HCT116 (cell line): Measurements from ENCODE around the gene BFAR. TPM values are rescaled to one million over a fixed set of nuclear protein-coding genes. Genes with fewer than 3 reads are reported as not detected.

Source experiments
- ATAC-seq: fragments of 200-7000 bp; cut with Tn5 transposase; 2 replicates; pipeline ENCODE4 v1.9.1; 2020; ENCODE audit warnings: mild to moderate bottlenecking, moderate library complexity
- BruUV-seq: library from RNA; stranded (reverse); fragments of 400-500 nt; replicated peaks from 2 replicates; lab custom pipeline; 2021; lab: Mats Ljungman, UMichigan
- CTCF ChIA-PET: fragments of 300-600 bp; sonication (Branson Sonifier 250); formaldehyde crosslinking; loops from one replicate; lab custom pipeline; 2021; ENCODE audit warnings: antibody characterized with exemption; lab: Charles Lee
- POLR2A ChIA-PET: fragments of 300-600, 350-600 bp; sonication (Branson Sonifier 250); formaldehyde crosslinking; loops from one replicate; lab custom pipeline; 2021; ENCODE audit warnings: antibody characterized with exemption; lab: Charles Lee
- RAD21 ChIA-PET, 2 experiments: fragments of 300-600 bp; sonication (Branson Sonifier 250); formaldehyde crosslinking; loops; one replicate each; lab custom pipeline; 2023; ENCODE audit warnings: low total read pairs in 2 of 2; ENCODE audit not compliant: uncharacterized antibody in 2 of 2, unreplicated experiment in 2 of 2, low non-redundant PET in 1 of 2; lab: Charles Lee
- DNase-seq: peaks from one replicate; pipeline ENCODE4 v3.0.0-alpha.2; 2010; ENCODE audit warnings: low read depth, low spot score
- H2AFZ ChIP-seq: fragments of 200-600 bp; shearing (Covaris generic), sonication (generic); 2 replicates; pipeline ENCODE4 v1.6.1; 2017; ENCODE audit warnings: low read depth, mixed run types, mixed read lengths, antibody characterized with exemption, low read length; ENCODE audit not compliant: poor library complexity, severe bottlenecking
- H3K27ac ChIP-seq: 2 replicates; pipeline ENCODE4 v1.5.1; 2012; ENCODE audit warnings: low read depth, low read length
- H3K27me3 ChIP-seq: fragments of 200-600 bp; sonication (generic); 2 replicates; pipeline ENCODE4 v1.6.1; 2016; ENCODE audit warnings: mixed run types, low read length, mixed read lengths; ENCODE audit not compliant: insufficient read depth
- H3K36me3 ChIP-seq, 2 experiments: fragments of 200-500 bp in 1 of 2; fragments of 200-600 bp in 1 of 2; sonication (Bioruptor generic) in 1 of 2; sonication (generic) in 1 of 2; 2 replicates each; pipeline versions ENCODE4 v1.5.1 to v1.6.1; 2014 to 2016; ENCODE audit warnings: low read length in 2 of 2, inconsistent platforms in 1 of 2, mixed read lengths in 1 of 2, mixed run types in 1 of 2; ENCODE audit not compliant: insufficient read depth in 2 of 2, control insufficient read depth in 1 of 2
- H3K4me1 ChIP-seq, 2 experiments: fragments of 200-600 bp in 1 of 2; sonication (generic) in 1 of 2; 2 replicates each; pipeline versions ENCODE4 v1.5.1 to v1.6.1; 2012 to 2017; ENCODE audit warnings: low read length in 2 of 2, inconsistent platforms in 1 of 2, mild to moderate bottlenecking in 1 of 2, mixed read lengths in 1 of 2, mixed run types in 1 of 2, moderate library complexity in 1 of 2; ENCODE audit not compliant: insufficient read depth in 2 of 2, control insufficient read depth in 1 of 2
- H3K4me2 ChIP-seq: fragments of 200-600 bp; sonication (generic); 2 replicates; pipeline ENCODE4 v1.6.1; 2017; ENCODE audit warnings: mixed run types, low read length, mixed read lengths
- H3K4me3 ChIP-seq, 2 experiments: fragments of 200-600 bp in 1 of 2; sonication (generic) in 1 of 2; replicated peaks in 1 of 2; 2 replicates each; pipeline ENCODE4 v1.5.1; 2011 to 2016; ENCODE audit warnings: low read length in 2 of 2, control low read depth in 1 of 2, low read depth in 1 of 2, mild to moderate bottlenecking in 1 of 2, mixed read lengths in 1 of 2, mixed run types in 1 of 2
- H3K79me2 ChIP-seq: fragments of 200-600 bp; sonication (generic); 2 replicates; pipeline ENCODE4 v1.6.1; 2017; ENCODE audit warnings: mild to moderate bottlenecking, mixed run types, low read length, moderate library complexity, mixed read lengths; ENCODE audit not compliant: insufficient read depth
- H3K9ac ChIP-seq: fragments of 200-600 bp; sonication (generic); 2 replicates; pipeline ENCODE4 v1.6.1; 2016; ENCODE audit warnings: low read length, mixed read lengths
- H3K9me2 ChIP-seq: fragments of 200-600 bp; sonication (generic), shearing (Covaris generic); 2 replicates; pipeline ENCODE4 v1.6.1; 2017; ENCODE audit warnings: mixed run types, mild to moderate bottlenecking, moderate library complexity; ENCODE audit not compliant: insufficient read depth
- H3K9me3 ChIP-seq, 2 experiments: fragments of 200-500 bp in 1 of 2; fragments of 200-600 bp in 1 of 2; sonication (Bioruptor generic) in 1 of 2; sonication (generic) in 1 of 2; 2 replicates each; pipeline ENCODE4 v1.6.1; 2014 to 2017; ENCODE audit warnings: low read length in 2 of 2, mixed read lengths in 2 of 2, inconsistent platforms in 1 of 2, low read depth in 1 of 2, mild to moderate bottlenecking in 1 of 2, mixed run types in 1 of 2, moderate library complexity in 1 of 2; ENCODE audit not compliant: control insufficient read depth in 1 of 2, insufficient read depth in 1 of 2
- H4K20me1 ChIP-seq: fragments of 200-600 bp; sonication (generic), shearing (Covaris generic); 2 replicates; pipeline ENCODE4 v1.6.1; 2017; ENCODE audit warnings: mixed run types, mild to moderate bottlenecking, moderate library complexity; ENCODE audit not compliant: insufficient read depth
- CBX3 ChIP-seq: IDR thresholded peaks from 2 replicates; pipeline ENCODE4 v1.6.1; 2012; ENCODE audit warnings: low read depth
- CEBPB ChIP-seq: IDR thresholded peaks from 2 replicates; pipeline ENCODE4 v1.6.1; 2012; ENCODE audit warnings: low read depth
- CTCF ChIP-seq, 3 experiments: fragments of 200-600 bp in 1 of 3; sonication (generic) in 1 of 3; IDR thresholded peaks in 2 of 3; conservative IDR thresholded peaks in 1 of 3; 2 replicates each; pipeline ENCODE4 v1.5.1; 2012 to 2017; ENCODE audit warnings: low read depth in 2 of 3, low read length in 2 of 3, antibody characterized with exemption in 1 of 3, borderline replicate concordance in 1 of 3, control low read depth in 1 of 3, mild to moderate bottlenecking in 1 of 3, mixed read lengths in 1 of 3, mixed run types in 1 of 3, moderate library complexity in 1 of 3; ENCODE audit not compliant: insufficient read depth in 1 of 3
- EGR1 ChIP-seq: IDR thresholded peaks from 2 replicates; pipeline ENCODE4 v1.6.1; 2012; ENCODE audit warnings: low read depth
- ELF1 ChIP-seq: IDR thresholded peaks from 2 replicates; pipeline ENCODE4 v1.6.1; 2012; ENCODE audit warnings: low read depth, borderline replicate concordance
- EZH2 ChIP-seq: fragments of 200-600 bp; sonication (generic); IDR thresholded peaks from 2 replicates; pipeline ENCODE4 v1.6.1; 2017; ENCODE audit warnings: antibody characterized with exemption, mixed run types
- EZH2phosphoT487 ChIP-seq: fragments of 200-600 bp; IDR thresholded peaks from 2 replicates; pipeline ENCODE4 v1.6.1; 2018; ENCODE audit warnings: antibody characterized with exemption, borderline replicate concordance
- FOSL1 ChIP-seq: IDR thresholded peaks from 2 replicates; pipeline ENCODE4 v1.6.1; 2012; ENCODE audit warnings: low read depth
- JUND ChIP-seq: IDR thresholded peaks from 2 replicates; pipeline ENCODE4 v1.6.1; 2012
- RAD21 ChIP-seq: IDR thresholded peaks from 2 replicates; pipeline ENCODE4 v1.6.1; 2012; ENCODE audit warnings: low read depth, mild to moderate bottlenecking
- SP1 ChIP-seq: IDR thresholded peaks from 2 replicates; pipeline ENCODE4 v1.6.1; 2012; ENCODE audit warnings: low read depth
- SRF ChIP-seq: IDR thresholded peaks from 2 replicates; pipeline ENCODE4 v1.6.1; 2012; ENCODE audit warnings: low read depth
- intact Hi-C: fragments of 100-400 bp; cut with micrococcal nuclease; formaldehyde crosslinking; loops from 2 replicates; pipeline ENCODE4 v1.10.0; 2022
- total RNA-seq: library from RNA; stranded (reverse); gene quantifications from one replicate; pipeline ENCODE4 v1.2.1, GENCODE V29; 2021; ENCODE audit not compliant: unreplicated experiment
- TF ChIP-seq, protein P1 (sequence below): IDR thresholded peaks from 2 replicates; pipeline ENCODE4 v1.6.1; 2012
- TF ChIP-seq, protein P2 (sequence below): IDR thresholded peaks from 2 replicates; pipeline ENCODE4 v1.6.1; 2011; ENCODE audit warnings: mild to moderate bottlenecking, low read length, moderate library complexity; ENCODE audit not compliant: insufficient replicate concordance; ENCODE audit errors: extremely low read depth

The BFAR gene
- total RNA-seq, 1 experiment from 2014 or later = 49.7 TPM

DNA sequence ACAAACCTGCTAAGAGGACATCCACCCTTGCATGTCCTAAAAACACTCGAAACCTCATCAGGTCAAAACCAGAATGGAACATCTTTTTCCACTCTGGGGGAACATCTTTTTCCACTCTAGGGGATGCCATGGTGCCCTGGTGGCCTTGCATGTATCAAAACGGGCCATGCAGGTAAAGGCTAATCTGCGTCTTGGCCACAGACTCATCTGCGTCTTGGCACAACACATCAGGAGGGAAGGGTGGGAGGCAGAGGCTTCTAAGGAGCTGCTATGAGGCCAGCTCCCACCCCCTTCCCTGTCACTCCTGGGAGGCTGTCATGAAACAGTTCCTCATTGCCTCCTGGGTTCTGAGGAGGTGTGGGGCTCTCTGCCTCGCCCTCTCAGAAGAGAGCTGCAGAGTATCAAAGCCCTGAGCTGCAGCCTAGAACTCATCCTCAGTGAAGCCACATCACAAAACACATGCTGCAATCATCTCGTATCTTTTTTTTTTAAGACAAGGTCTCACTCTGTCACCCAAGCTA is 30.2 kb upstream of the BFAR start (continued):
- no peak for TF ChIP-seq CTCF (IDR thresholded peaks at IDR 0.05 in 2 of 3, conservative IDR thresholded peaks at IDR 0.05 in 1 of 3; ENCODE audit: borderline replicate concordance in 1 of 3, insufficient read depth in 1 of 3, low read depth in 2 of 3, low read length in 2 of 3)

DNA sequence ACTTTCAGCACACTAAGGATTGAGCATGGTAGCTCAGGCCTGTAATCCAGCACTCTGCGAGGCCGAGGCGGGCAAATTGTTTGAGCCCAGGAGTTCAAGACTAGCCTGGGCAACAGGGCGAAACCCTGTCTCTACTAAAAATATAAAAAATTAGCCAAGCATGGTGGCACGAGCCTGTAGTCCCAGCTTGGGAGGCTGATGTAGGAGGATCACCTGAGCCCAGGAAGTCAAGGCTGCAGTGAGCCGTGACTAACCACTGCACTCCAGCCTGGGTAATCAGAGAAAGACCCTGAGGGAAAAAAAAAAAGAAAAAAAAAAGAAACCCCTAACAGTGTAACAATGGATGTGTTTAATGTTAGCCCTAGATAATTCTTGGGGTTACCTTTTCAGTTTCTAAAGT is 26.6 kb upstream of the BFAR start:
- ChIA-PET RAD21 (no interaction called here), POLR2A (interaction anchor here (0.9 kb wide), 1 partner anchor 15 kb away, joined by 3 read pairs; no protein-coding TSS in a partner anchor), CTCF (no interaction called here)
- Histone ChIP-seq H3K27me3 (no peaks in the 10 kb centered on the region), H3K4me3 (no peak overlapping the region), H3K27ac (no peak overlapping the region), H3K4me2 (no peak overlapping the region), H3K79me2 (no peaks in the 10 kb centered on the region), H3K4me1 (no peaks in the 10 kb centered on the region), H2AFZ (no peak overlapping the region), H4K20me1 (no peaks in the 10 kb centered on the region), H3K9me2 (no peaks in the 10 kb centered on the region), H3K9ac (no peak overlapping the region), H3K9me3 (no peaks in the 10 kb centered on the region), H3K36me3 (peaks cover 42 to 47% of the 10 kb centered on the region in 2 experiments; a peak in 3 of 4 replicates)
- no TSS peak for BruUV-seq
- intact Hi-C loops = loop anchor here (10.0 kb wide), 1 partner anchor 61 kb away; no protein-coding TSS in a partner anchor
- TF ChIP-seq EGR1 (no peak), FOSL1 (no peak), EZH2phosphoT487 (no peak), EZH2 (no peak), CEBPB (no peak), CBX3 (no peak), JUND (no peak), SRF (no peak), ELF1 (no peak), RAD21 (no peak), SP1 (no peak)
- TF ChIP-seq, protein P1, sequence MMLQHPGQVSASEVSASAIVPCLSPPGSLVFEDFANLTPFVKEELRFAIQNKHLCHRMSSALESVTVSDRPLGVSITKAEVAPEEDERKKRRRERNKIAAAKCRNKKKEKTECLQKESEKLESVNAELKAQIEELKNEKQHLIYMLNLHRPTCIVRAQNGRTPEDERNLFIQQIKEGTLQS = no peak
- TF ChIP-seq, protein P2, sequence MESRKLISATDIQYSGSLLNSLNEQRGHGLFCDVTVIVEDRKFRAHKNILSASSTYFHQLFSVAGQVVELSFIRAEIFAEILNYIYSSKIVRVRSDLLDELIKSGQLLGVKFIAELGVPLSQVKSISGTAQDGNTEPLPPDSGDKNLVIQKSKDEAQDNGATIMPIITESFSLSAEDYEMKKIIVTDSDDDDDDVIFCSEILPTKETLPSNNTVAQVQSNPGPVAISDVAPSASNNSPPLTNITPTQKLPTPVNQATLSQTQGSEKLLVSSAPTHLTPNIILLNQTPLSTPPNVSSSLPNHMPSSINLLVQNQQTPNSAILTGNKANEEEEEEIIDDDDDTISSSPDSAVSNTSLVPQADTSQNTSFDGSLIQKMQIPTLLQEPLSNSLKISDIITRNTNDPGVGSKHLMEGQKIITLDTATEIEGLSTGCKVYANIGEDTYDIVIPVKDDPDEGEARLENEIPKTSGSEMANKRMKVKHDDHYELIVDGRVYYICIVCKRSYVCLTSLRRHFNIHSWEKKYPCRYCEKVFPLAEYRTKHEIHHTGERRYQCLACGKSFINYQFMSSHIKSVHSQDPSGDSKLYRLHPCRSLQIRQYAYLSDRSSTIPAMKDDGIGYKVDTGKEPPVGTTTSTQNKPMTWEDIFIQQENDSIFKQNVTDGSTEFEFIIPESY = no peak
- ATAC-seq (no peak), DNase-seq (no peak)
